CD4-positive, alpha-beta T cell treated with Interleukin-10 for 1 hour (primary cell): ENCODE results near the gene IQCN.

Source experiments
- DNase-seq: peaks from one replicate; pipeline ENCODE4 v3.0.0-alpha.2; 2020

Gene IQCN

DNA sequence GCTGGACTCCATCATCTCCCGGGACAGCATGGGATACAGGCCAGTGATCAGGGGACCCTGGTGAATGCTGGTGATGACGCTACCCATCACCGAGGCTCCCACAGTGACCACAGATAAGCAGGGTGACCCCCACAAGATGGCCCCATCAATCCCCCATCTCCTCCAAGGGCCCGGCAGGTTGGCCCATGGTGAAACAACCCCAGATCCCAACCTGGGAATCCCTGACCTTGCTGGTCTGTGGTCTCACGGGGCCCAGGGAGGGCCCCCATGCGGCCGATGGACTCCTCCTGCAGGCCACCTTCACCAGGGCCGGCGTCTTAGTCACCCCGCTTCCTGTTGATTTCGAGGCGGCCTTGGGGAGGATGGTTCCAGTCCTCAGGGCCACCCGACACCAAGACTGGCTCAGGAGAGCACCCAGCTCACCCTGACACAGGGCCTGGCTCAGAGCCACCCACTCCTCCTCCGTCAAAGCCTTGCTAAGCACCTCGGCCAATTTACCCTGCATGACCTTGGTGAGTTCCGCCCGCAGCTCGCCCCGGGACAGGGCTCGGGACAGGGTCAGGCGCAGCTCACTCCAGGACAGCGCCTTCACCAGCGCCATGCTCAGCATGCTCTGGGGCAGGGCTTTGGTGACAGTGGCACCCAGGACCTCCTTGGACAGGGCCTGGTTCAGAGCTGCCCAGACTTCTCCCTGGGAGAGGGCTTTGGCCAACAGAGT, 10.0 kb downstream of the IQCN start:
- DNase-seq: no peak

DNA sequence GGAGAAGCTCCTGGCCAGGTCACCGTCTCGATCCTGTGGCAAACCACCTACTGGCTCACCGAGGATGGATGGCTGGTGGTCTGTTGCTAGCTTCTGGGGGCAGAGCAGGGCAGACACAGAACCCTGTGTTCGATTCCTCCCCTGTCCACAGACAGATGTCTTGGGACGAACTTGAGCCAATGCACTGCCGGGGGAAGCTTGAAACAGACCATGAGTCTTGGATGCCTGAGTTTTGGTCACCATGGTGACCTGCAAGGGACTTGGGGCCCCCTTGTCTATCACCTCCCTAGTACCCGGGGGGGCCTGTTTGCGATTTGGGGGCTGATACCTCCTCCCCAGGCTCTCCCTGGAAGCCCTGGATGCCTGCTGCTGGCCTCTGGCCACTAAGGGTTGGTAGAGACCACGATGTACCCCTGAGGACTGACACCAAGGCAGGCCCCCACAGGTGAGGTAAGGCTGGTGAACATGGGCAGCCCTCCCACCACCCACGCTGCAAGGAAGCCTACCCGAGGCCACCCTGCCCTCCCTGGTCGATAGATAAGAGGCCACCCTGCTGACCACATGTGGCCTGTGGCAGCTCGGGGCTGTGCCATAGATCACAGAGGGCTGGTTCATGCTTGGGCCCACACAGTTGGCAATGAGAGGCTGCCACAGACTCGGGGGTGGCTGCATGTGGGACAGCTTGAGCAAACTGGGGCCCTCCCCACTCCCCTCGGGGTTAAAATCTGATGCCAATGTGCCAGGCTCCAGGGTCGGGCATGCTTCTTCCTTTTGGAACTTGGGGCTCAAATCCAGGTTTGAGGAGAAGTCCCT, 10.7 kb downstream of the IQCN start:
- no peak for DNase-seq

DNA sequence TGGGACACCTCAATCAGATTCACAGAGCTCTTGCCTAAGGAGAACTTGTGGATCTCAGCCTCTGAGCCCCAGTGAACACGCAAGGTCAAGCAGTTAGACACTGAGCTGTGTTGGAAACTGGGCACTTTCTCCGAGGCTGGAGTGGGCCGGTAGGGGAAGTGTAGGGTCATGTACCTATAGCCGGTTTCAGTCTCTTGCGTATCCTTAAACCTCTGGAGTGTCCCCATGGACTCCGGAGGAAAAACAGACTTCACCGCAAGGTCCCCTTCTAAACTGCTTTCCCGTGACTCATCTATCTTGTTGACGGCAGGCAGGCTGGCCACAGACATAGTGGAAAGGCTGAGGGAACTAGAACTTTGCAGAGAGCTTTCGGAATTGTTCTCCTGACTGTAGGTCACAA, 11.3 kb downstream of the IQCN start:
- no peak for DNase-seq

DNA sequence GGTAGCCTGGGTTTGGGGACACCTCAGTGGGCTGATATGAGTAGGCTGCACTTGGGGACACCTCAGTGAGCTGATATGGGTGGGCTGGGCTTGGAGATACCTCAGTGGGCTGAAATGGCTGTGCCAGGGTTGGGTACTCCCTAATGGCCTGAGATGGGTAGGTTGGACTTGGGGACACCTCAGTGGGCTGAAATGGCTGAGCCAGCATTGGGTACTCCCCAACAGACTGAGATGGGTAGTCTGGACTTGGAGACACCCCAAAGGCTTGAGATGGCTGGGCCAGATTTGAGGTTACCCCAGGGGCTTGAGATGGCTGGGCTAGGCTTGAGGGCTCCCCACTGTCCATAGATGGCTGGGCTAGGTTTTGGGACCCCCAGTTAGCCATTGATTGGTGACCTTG, 12.1 kb downstream of the IQCN start:
- no peak for DNase-seq

DNA sequence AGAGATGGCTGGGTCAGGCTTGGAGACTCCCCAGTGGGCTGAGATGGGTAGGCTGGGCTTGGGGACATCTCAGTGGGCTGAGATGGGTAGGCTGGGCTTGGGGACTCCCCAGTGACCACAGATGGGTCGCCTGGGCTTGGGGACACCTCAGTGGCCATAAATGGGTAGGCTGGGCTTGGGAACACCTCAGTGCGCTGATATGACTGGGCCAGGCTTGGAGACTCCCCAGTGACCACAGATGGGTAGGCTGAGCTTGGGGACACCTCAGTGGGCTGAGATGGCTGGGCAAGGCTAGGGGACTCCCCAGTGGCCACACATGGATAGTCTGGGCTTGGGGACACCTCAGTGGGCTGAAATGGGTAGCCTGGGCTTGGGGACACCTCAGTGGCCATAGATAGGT, 12.8 kb downstream of the IQCN start:
- DNase-seq: no peak

DNA sequence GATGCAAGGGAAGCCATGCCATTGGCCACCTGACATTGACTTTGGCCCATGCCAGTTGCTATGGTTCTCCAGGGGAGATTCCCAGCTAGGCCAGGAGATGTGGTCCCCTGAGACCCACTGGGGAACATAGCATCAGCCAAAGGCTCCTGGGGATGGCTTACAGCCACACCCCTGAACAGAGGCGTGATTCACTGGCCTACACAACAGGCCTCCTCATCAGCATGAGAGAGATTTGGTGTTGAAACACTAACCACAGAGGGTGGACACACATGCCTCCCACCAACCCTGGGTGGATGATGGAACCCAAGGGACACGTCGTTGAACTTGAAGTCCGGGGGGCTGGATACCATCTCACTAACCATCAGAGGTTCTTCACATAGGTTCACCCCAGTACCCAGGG, 14.4 kb downstream of the IQCN start:
- DNase-seq: no peak

DNA sequence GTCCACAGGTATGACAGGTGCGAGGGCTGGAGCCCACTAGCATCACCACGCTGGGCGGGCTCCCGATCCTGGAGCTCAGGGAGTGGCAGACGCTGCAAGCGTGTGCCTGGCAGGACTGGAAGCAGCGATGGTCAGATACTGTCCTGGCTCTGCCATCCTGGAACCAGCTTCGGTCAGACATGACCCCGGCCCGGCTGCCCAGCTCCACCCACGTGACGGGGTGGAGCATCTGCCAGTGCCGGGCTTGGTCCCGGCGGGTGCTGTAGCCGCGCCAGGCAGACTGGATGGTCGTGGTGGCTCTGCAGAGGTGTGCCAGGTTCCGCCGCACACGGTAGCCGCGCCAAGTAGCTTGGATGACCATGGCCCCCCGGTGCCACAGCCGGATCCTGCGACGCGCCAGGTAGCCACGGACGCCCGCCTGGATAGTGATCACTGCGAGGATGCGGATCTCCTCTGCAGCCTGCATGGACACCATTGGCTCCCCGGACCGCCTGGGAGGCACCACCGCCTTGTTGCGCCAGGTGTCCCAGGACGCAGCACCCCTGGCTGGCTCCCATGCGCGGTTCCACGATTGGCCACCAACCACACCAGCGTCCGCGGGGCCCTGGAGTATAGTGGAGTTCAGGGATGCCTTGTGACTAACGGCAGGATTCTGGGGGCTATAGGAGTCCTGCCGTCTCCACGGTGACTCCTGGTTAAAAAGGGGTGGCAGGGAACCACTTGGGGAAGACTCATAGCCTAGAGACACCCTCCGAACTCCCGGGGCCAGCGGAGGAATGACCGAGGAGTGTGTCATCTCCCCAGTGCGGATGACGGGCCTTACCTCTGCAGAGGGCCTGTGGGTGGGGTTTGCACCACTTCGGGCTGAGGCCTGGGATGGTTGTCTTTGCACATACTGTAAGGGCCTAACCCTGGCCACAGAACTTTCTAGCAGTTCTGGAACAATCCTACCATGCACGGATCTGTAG, 16.5 kb downstream of the IQCN start:
- DNase-seq: no peak

DNA sequence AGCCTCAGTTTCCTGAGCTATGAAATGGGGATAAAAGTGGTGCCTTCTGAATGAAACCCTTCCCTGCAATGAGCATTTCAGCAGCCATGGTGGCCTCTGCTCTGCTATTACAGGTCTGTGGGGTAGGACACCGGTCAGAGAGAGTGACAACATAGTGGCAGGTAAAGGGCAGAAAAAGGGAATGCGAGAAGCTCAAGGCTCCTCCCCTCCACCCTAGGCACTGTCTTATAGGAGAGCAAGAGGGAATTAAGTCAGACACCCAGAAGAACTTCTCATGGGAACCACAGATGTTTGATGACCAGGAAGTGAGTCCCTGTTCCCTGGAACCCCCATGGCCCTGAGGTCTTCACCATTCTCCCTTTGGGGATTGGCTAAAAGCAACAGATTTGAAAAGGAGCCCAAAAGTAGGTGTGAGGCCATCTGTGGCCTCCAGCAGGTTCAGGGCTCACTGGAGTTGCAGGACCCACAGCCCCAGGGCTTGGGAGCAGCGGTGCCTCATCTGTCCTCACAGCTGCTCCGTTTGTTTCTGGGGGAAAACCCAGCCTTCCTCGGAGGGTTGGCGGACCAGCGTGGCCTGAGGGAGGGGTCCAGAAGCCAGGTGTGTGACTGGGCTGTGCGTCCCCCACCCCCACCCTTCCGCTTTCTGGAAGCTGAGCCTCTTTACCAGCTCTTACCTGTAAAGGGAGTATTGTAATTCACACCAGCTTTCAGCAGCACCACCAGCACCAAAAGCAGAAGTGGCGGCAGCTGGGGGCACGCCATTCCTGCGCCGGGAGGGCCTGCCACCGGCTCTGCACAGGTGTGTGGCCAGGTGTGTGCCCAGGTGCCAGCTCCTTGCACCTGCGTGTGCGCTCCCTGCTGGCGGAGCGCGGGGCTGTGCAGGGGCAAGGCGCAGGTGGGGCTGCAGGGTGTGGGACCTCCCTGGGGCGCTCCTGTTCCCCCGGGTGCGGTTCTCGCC, 19.4 kb downstream of the IQCN start:
- no peak for DNase-seq

DNA sequence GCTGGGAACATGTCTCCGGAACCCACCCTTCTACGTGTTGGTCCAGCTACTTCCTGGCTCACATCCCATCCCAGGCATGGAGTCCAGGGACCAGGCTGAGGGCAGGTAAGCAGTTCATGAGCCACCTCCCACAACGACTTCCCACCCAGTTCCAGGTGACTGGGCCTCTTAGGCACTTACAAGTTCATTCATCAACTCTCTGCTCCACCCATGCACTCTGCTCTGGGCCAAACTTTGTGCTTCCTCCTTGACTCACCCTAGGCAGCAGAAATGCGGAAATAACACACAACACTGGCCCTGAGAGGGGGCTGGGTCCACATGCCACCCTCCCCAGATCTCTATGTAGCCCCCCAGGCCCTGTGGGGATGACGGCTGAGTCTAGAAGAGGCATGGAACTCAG, 20.5 kb downstream of the IQCN start:
- no peak for DNase-seq

DNA sequence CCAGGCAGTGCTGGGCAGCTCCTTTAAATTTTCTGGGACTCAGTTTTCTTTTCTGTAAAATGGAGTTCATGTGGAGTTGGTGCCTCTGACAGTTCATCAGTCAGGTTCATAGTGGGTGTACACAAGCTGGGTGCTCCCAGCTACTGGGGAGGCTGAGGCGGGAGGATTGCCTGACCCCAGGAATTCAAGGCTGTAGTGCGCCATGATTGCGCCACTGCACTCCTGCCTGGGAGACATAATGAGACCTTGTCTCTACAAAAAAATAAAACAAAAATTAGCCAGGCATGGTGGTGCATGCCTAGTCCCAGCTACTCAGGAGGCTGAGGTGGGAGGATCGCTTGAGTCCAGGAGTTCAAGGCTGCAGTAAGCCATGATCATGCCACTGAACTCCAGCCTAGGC, 21.1 kb downstream of the IQCN start:
- no peak for DNase-seq

DNA sequence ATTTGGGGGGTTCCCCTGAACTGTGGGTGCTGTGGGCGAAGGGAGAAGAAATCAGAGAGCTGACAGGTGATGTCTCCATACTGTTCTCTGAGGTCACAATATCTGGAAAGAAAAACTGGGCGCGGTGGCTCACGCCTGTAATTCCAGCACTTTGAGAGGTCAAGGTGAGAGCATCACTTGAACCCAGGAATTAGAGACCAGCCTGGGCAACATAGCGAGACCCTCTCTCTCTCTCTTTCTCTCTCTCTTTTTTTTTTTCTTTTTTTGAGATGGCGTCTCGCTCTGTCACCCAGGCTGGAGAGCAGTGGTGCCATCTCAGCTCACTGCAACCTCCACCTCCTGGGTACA, 21.9 kb downstream of the IQCN start:
- no peak for DNase-seq

DNA sequence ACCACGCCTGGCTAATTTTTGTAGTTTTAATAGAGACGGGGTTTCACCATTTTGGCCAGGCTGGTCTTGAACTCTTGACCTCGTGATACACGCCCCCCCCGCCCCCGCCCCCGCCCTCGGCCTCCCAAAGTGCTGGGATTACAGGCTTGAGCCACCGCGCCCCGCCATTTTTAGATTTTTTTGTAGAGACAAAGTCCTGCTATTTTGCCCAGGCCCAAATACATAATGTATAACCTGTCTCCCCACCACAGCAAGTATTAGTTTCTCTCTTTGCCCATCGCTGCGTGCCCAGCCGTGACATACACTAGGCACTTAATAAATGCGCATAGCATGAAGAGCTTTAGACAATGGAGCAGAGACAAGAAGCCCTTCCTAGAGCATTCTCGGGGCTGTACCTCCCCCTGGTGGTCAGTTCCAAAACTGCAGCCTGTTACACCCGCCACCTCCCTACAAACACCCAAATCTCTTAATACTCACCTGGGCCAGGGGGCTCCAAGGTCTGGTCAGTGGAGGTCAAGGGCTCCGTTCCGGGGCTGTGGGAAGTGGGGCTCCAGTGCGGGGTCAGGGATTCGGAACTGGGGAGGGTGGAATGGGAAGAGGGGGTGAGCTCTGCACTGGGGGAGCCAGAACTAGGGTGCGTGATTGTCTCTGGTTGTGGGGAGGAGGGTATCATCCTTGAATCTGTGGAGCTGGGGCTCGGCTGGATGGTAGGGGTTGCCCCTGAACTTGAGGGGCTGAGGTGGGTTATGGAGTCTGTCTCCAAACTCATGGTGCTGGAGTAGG, 22.5 kb downstream of the IQCN start:
- DNase-seq: peak; percentile 84

DNA sequence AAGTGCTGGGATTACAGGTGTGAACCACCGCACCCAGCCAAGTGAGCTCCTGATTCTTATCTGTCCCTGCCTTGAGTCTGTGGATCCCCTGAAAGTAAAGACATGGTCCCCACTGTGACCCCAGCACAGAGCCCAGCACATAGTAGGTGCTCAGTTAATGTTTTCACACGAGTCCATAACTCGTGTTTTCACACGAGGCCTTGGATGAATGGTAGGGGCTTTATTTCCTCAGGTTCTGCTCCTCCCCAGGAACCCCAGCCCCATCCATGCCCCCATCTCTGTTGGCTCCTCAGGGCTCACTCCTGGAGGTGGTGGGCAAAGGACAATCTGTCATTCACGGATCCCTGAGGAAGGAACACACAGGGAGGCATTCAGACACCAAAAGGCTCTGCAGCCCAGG, 24.4 kb downstream of the IQCN start:
- no peak for DNase-seq

DNA sequence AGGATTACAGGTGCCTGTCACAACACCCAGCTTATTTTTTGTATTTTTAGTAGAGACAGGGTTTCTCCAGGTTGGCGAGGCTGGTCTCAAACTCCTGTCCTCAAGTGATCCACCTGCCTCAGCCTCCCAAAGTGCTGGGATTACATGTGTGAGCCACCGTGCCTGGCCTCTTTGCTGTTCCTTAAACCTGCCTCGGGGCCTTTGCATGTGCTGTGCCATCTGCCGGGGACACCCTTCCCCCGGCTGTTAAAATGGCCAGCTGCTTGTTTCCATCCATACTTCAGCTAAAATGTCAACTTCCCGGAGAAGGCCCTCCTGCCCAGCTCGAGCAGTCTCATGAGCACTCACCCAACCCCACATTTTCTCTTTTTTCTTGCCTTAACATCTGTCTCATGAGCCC, 29.0 kb downstream of the IQCN start:
- no peak for DNase-seq

DNA sequence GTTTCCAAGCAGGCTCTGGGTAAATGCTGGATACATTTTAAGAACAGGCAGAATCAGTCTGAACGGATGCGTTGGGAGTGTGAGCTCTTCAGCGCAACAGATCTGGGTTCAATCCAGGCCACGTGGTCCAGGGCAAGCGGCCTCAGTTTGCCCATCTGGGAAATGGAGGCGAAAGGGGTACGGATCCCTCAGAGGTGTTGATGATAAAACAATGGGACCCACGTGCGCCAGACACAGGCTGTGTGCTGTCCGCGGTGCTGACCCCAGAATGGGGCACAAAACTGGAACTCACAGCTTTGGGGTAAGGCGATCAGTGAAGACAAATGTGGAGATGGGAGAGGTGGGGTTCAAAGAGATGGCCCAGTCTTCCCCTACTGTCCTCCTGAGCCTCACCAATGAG, 34.9 kb downstream of the IQCN start:
- DNase-seq: no peak

DNA sequence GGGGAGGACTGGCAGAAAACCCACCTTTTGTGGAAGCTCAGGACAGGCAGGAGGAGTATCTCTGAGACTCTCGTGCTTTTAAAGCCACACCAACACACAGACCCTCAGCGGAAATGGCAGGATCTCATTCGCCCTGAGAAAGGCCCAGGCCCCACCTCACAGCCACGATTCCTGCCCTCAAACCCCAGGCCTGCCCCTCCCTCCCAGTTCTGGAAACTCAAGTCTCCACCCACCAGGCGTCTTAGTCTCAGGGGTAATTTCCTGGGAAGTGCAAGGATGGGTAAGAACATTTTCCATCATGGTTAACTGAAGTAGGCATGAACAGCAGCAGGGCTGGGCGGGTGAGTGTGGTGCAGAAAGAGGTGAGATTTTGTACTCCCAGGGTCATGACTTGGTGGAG, 40.1 kb downstream of the IQCN start:
- no peak for DNase-seq

DNA sequence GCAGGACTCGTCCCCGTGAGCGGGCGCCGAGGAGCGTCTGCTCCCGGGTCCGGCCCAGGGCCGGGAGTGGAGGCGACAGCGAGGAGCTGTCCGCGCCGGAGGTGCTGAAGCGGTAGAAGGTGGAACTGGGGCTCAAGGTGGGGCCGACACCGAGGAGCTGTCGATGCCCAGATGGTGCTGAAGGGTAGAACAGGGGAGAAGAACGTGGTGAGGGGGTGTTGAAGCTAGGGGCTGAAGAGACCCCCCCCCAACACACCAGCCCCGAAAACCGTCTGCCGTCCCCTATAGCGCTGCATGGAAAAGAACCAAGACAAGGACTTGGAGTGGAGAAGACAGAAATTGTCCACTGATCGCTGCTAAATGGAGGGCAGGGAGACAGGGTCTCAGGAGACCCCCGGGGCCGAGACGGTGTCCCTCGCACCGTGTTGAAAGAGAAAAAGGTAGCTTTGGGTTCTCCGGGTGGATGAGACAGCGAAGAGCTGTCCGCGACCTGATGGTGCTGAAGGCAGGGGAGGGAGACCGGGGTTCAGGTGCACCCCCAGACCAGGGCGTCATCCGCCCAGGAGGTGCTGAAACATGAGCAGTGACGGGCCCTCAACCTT, 40.9 kb downstream of the IQCN start:
- peak; percentile 50 for DNase-seq

DNA sequence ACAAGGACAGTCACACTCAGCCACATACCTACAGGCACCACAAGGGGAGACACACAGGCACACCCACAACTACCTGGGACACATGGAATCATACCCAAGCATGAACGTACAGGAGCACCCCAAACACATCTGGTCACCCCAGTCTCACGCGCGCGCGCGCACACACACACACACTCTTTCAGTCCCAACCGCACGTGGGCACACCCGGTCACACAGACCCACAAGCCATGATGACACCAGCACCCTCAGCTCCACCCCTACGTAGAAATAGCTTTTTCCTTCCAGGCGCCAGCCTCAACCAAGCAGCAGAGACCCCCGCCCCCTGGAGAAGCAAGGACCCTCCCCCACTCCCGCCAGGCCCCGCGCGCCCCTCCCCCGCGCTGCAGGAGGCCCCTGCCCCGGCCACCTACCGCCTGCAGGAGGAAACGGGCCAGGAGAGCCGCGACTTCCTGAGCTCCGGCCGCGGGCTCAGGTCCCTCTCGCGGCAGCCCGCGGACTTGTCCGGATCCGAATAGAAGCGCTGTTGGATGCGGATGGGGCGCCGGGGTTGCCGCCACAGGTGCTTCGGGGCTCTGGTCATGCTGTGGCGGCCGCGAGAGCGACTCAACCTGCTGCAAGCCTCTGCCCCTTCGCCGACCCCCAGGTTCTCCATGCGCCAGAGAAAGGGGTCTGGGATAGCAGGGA, 41.6 kb downstream of the IQCN start:
- DNase-seq: no peak

DNA sequence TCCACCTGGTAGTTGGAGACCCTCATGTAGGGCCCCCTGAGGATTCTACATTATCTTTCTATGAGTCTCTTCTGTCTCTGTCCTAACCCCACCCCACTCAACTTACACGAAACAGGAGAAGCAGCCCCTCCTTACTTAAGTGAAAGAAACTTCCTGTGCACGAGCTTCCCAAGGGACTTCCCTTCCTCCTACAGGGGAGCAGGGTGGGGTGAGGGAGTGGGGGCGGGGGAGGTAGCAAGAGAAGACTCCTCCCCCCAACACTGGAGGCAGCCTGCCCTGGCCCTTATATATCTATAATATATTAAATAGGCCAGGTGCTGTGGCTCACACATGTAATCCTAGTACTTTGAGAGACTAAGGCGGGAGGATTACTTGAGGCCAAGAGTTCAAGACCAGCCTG, 42.5 kb downstream of the IQCN start:
- no peak for DNase-seq

DNA sequence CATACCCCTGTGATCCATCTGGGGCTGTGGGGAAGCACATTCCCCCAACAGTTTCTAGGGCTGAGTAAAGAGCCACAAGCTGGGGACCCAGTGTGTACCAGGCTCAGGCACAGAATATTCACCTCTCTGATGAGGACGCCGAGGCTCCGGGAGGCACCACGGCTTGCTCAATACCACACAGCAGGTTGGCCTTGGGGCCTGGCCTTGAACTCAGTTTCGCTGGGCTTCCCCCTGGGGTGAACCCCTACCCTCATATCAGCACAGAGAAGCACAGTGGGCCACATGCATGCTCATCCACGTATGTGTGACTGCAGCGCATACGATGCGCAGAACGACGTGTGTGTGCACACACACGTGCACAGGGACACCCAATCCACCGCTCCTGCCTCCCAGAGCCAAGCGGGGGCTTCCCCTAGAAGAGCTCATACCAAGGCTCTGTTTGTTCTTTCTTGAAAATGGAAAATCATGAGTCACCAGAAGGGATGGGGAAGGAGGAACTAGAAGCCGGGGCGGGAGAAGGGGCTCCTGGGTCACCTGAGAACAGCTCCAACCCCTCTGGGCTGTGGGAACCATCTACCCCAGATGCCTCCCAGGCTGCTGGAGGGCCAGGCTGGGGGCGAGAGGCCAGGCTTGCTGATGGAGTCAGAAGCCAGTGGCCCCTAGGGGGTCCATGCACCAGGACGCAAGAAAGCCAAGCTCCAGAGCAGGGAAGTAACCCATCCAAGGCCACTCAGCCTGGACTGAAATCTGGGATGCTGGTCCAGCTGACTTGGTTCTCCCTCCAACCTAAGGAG, 43.1 kb downstream of the IQCN start:
- no peak for DNase-seq
